ENCODE data around the gene TRIM44.

The TRIM44 gene

DNA sequence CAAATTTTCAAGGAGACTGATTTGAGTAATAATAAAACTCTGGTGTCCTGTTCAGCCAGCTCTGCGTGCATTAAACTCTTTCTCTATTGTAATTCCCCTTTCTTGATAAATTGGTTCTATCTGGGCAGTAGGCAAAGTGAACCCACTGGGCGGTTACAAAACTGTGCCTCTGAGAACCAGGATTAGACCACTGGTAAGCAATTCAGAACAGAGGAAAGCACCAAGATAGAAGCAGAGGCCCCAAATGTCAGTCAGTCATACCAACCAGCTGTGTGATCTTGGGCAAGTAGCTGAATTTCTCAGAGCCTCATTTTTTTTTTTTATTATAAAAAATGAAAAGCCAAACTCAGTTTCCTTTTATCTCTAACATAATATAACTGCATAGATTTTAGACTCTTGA, 54.9 kb downstream of the TRIM44 start:
- no peak for DNase-seq (ENCODE audit: low read depth in 2 of 2)

DNA sequence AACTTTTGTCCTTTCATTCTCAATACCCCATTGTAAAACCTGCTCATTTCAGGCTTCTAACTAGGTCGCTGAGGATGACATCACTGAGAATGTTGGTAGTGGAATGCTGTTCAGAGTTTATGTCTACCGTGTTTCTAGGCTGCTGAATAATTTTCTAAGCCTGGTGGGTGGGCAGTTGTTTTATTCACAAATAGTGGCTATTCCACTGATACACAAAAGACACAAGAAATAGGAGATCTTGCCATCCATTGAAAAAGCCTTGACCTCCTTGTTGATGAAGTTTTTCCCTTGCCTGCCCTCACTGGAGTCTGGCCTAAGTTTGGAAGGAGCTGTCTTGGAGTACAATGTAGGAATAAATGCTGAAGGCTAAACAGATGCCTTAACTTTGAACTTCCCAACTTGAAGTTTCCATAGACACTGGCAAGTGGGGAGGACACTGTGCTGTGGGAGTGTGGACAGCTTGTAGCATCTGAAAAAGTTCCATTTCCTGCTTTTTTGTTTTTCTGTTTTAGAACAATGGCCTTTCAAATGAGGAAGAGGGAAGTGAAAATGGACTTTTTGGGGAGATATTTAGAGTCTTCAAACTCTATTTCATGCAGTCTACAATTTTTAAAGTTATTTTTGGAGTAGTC, 59.2 kb downstream of the TRIM44 start:
- DNase-seq (ENCODE audit: low read depth in 2 of 2): no peak

DNA sequence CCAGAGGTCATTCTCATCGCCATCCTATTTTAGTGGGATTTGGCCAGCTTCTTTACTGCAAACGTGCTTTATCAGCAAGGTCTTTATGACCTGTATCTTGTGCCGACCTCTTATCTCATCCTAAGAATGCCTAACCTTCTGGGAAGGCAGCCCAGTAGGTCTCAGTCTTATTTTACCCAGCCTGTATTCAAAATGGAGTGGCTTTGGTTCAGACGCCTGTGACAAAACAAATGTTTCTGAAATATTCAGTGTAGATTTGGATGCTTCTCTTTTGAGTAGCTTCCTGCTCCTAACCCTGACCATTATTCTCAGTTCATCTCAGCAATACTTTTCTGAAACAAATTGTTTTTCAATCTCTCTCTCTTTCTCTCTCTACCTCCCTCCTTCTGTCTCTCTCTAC, 60.1 kb downstream of the TRIM44 start:
- no peak for DNase-seq (ENCODE audit: low read depth in 2 of 2)

DNA sequence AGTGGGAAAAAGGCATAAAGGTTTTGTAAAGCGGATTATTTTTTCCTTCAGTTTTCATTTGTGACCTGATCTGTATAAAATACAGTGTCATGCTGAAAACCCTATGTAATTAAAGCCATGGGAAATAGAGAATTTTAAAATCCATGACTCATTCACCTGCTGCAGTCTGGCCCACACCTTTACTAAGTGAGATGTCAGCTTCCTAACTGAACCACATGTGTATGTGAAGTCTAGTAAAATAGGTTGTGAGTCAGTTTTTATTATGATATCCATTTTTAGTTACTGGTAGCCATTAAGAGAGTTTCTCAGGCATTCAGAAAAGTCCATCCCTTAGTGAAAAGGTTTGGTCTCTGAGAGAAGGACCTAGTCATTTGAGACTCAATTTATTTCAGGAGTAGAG, 60.9 kb downstream of the TRIM44 start:
- no peak for DNase-seq (ENCODE audit: low read depth in 2 of 2)

DNA sequence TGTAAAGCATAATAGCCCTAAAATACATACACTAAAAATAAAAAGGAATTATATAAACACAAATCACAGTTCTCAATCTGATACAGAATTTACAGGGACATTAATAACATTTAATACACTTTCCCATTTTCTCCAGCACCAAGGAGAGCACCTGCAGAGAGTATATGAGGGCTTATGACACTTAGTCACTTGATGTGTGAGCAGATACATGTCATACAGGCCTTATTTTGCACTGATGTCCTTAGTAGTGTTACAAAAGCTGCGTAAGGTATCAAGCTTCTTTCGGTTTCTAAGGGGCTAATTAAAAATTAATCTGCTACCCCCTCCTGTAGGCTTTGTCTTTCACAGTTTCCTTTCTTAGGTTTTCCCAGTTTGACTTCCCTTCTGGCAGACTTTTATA, 61.3 kb downstream of the TRIM44 start:
- DNase-seq (ENCODE audit: low read depth in 2 of 2): no peak

DNA sequence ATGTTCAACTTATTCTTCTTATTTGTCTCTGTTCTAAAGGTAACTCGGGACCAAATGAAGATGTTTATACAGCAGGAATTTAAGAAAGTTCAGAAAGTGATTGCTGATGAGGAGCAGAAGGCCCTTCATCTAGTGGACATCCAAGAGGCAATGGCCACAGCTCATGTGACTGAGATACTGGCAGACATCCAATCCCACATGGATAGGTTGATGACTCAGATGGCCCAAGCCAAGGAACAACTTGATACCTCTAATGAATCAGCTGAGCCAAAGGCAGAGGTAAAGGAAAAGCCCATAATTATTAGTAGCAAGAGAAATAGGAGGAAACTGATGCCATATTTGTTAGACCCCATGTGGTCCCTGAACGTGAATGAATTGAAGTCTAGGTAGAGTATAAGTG, 63.3 kb downstream of the TRIM44 start:
- no peak for DNase-seq (ENCODE audit: low read depth in 2 of 2)

DNA sequence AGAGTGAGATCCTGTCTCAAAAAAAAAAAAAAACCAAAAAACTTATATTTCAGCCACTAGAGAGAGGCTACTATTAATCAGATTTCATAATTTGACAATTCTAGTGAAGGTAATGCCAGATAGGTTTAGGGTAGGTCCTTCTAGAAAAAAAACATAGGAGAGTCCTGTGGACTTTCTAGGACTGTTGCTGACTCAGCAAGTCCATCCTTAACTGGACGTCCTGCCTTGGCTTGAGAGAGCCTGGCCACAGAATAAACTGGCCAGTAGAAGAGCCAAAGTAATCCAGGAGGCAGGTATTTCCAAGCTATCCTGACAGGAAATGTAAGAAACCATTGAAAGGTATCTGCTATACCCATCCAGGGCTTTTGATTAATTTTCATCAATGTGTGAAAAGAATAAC, 64.6 kb downstream of the TRIM44 start:
- DNase-seq (ENCODE audit: low read depth in 2 of 2): no peak

DNA sequence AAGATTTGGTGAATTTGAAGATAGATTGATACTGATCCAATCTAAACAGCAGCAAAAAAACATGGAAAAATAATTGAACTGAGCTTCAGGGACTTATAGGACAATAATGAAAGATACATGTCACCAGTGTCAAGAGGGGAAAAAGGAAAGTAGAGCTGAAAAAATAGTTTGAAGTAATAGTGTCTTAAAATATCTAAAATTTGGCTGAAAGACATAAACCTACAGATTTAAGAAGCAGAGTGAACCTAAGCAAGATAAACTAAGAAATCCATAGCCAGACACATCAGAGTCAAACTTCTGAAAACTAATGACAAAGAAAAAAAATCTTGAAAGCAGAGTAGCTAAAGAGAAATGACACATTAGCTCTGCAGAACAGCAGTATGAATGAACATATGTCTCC, 67.7 kb downstream of the TRIM44 start:
- no peak for DNase-seq (ENCODE audit: low read depth in 2 of 2)

DNA sequence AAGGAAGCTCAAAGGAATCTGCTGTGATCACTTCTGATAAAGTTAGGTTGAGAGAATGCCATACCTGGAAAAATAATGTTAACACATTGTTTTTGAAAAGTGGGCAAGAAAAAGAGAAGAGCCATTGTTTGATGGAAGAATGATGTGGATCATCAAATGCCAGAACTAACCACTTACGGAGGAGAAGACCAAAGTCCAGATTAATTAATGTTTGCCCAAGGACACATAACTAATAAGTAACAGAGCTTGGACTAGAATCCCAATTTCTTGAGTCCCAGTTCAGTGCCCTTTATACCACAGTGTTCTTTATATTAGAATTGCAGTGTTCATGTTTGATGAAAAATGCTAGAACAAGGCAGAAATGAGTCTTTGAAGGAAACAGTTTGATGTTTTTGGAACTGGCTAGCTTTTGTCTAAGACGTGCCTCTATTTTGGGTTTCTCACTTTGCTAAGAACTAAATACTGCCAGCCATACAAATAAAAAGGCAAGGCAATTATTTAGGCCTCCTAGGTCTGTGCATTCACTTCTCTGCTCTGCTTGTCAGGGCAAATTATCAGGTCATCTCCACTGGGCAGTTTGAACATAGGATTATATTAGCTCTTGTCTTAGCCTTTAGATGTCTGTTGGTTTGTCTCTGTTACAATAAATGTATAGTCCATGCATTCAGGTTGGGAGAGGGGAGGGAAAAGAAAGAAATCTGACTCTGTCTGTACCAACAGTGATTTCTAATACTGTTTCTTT, 72.3 kb downstream of the TRIM44 start:
- no peak for DNase-seq (ENCODE audit: low read depth in 2 of 2)

DNA sequence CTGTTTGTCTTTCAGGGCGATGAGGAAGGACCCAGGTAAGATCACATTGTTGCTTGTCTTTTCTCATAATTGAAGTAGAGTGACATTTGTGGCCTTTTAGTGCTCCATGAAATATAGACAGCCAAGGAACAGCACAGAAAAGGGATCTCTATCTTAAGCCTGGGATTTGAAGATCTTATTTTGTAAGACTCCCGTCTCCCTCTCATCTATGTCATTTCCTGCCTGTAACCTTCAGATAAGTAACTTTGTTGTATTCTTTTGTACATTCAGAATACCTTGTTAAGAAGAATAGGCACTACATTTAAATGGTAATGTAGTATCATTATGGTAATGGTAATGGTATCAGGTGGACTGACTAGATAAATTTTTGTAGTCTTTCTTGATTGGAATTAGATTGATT, 72.8 kb downstream of the TRIM44 start:
- DNase-seq (ENCODE audit: low read depth in 2 of 2): no peak

DNA sequence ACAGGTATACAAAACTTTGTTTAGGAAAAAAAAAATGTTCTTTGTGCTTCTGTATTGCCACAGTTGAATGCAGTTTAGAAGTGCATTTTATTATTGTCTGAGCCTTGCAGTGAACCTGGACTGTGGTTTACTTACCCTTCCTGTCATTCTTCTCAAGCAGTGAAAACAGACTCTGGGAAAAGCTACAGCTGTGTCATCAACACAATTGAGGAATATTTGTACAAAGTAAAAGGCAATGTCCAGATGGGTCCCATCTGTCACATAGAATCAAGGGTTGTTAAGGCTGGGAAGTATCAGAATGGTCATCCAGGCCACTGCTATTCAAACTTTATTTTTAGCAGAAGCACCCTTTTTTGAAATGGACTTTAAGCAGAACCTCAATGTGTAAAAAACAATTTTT, 73.3 kb downstream of the TRIM44 start:
- DNase-seq (ENCODE audit: low read depth in 2 of 2): no peak

DNA sequence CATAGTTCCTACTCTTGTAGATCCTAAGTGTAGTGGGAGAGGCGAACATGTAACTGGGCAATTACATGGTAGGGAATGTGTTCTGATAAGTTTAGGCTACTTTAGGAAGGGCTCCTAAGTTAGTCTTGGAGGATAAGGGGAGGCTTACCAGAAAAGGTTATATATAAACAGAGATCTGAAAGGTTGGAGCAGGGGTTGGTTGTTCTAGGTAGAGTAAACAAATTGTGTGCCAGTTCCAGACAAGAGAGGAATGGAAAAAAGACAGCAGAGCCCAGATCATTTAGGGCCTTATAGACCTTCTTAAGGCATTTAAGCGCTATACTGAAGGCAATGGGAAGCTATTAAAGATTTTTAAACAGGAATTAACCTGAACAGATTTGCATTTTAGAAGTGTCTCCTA, 74.4 kb downstream of the TRIM44 start:
- no peak for DNase-seq (ENCODE audit: low read depth in 2 of 2)

DNA sequence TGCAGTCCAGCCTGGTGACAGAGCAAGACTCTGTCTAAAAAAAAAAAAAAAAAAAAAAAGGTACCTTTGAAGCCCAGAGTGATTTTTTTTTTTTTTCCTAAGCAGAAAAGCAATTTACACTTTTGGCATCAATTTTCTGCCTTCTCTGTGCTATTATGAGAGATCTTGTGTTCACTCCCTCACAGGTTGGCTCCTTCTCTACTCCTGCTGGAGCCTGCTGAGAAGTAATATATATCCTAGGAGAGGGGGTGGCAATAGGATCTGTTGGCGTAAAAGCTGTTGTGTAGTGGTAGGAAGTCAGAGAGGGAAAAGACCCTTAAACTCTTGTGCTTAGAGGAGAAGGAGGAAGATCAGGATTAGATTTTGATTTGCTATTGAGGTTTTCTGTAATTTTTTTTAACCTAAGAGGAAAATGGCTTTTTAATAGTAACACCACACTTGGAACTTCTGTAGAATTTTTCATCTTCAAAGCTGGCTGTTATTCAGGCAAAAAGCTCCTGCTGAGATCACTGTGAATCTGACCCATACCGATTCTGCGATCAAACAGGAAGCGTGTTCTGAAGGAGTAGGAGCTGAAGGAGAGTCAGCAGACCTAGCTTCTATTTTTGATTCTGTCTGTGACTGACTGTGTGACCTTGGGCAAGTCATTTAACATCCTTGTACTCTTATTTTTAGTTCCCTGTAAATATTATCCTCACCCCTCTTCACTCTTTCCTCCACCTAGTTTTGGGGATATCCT, 77.7 kb downstream of the TRIM44 start:
- no peak for DNase-seq (ENCODE audit: low read depth in 2 of 2)

DNA sequence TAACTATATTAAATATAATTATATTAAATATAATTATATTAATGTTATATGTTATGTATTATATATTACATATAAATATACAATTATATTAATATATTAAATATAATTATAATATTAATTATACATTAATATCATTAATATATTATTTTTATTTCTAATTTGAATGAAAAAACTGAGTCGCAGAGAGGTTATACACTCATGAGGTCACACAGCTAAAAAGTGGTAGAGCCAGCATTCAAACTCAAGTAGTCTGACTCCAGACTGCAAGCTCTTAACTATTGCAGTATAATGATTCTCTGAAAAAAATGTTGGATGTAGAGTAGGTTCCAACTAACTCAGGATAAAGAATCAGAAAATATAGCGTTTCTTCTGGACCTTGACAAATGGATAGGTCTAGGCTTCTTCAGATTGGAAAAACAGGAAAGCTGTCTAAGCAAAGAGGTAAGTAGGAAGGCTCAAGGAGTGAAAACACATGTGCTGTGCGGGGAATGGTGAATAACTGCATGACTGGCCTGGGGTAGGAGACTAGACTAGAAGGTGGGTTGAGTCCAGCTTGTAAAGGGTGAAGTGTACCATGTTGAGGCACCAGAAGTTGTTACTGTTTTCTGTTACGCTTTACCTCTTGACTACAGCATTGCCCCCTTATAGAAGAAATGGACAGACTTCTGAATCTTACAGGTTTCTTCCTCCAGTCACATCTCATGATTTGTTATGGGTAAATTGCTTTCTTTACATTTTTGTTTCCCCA, 80.3 kb downstream of the TRIM44 start:
- no peak for DNase-seq (ENCODE audit: low read depth in 2 of 2)

DNA sequence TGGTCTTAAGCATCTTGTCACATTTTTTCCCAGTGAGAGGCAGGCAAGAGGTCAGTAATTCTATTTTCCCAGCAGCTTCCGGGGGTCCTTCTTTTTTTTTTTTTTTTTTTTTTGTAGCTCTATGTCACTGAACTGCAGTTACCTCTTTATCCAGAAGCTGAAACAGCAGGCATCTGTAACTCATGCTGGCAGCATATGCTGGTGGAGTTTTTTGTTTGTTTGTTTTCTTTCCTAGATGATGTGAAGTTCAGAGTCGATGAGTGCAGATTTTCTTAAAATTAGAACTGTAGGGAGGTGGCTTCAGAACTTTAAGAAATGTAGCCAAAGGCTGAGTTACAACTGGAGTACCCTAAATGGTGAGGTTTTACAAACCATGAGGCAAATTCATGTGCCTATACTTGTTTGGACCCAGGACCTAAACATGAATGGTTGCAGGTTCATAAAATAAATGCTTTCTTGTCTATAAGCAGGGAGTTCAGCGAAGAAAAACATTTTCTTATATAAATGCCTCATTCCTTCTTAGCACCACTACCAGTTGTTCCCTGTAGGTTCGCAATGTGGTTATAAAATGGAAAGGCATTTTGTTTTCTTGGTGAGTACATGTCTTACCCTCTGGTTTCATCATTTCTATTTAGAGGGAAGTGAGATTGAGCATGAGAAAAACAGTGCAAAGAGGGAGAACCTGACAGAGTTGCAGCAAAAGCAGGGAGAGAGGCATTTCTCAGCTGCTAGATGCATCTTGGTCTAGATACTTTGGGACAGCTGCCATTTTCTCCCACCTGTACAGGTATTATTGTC, 84.0 kb downstream of the TRIM44 start:
- DNase-seq (ENCODE audit: low read depth in 2 of 2): no peak

DNA sequence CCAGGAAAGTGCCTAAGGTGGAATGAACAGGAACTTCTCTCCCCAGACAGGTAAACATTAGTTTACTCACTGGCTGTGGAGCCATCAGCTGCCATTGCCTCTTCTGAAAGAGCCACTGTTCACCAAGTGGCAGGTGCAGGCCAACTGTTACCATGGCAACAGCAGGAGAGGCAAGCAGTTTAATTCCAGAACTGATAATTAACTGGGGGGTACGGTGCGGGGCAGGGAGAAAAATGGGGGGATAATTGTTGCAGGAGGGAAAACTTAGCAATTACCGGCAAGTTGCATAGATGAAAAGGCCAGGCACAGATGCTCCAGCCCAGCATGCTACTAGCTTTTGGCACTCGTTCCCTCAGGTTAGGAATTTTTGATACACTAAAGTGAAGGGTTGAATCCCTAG, 85.1 kb downstream of the TRIM44 start:
- no peak for DNase-seq (ENCODE audit: low read depth in 2 of 2)

DNA sequence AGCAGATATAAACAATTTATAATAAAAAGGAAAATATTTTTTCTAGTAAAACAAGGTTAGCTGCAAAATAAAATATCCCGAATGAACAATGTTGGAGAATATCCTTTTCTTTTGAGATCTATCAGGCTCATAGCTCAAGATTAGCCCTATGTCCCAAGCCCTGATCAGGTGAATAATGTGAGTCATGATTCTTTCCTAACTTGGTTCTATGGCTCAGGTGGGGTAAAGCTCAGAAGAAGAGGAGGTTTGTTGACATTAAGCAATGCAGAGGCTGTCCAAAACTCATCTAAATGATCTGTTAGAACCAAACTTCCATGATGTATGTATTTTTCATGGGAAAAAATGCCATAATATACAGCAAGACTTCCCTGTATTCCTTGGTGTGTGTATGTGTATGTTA, 86.1 kb downstream of the TRIM44 start:
- DNase-seq (ENCODE audit: low read depth in 2 of 2): no peak

DNA sequence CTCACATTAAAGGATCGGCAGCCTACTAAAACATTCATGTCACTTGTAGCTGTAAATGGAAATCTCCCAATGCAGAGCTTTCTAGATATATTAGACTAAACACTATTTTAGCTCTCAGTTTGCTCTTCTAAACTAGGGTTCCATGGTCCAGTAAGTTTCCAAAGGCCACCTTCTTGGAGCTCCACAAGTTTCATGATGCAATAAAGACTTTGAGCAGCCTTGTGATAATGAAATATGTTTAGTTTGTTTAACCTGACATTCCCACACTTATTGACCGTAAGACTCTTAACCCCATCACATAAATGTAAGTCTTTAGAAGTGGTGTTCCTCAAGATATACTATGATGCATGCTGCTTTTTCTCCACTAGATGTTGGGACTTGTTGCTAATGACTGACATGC, 87.7 kb downstream of the TRIM44 start:
- no peak for DNase-seq (ENCODE audit: low read depth in 2 of 2)

DNA sequence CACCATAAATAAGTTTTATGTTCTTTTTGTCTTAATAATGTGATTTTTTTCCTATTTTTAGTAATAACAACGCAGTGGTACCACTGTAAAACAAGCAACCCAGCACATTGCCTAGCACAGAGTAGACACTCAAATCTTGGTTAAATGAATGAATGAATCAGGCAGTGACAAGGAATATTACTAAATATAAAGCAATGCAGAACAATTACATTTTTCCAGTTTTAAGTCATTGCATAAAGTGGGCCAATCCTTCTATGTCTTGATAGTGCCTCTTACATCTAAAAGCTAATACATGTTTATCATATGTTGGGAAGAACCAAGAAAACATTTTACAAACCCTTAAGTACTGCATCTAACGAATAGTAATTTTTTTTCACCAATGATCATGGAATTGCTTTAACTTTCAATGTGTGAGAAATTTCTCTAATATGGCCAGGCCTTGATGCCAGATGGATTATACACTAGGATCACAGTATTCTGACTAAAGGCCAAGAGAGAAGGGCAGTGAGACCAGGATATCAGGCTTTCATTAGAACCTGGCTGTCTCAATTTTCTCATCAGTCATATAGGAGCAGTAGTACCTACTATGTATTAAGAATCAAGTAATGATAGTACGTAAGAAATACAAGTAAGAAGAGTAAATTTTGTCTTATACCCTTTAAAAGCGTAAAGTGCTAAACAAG, 88.5 kb downstream of the TRIM44 start:
- no peak for DNase-seq (ENCODE audit: low read depth in 2 of 2)

DNA sequence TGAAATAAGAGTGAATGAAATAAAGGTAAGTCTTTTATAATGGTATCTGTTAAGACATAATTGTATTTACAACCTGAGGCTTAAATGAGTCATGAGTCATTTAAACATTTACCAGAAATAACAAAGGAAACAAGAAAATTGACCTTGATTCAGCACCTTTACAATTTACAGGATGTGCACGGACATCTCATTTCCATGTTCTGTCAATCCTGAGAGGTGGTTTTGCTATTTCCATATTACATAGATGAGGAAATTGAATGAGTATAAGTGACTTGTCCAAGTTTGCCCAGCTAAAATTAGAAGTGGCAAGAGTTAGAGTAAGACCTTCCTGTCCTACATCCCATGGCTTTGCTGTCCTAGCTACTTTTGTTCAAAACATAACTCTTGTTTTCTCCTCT, 89.1 kb downstream of the TRIM44 start:
- no peak for DNase-seq (ENCODE audit: low read depth in 2 of 2)

DNA sequence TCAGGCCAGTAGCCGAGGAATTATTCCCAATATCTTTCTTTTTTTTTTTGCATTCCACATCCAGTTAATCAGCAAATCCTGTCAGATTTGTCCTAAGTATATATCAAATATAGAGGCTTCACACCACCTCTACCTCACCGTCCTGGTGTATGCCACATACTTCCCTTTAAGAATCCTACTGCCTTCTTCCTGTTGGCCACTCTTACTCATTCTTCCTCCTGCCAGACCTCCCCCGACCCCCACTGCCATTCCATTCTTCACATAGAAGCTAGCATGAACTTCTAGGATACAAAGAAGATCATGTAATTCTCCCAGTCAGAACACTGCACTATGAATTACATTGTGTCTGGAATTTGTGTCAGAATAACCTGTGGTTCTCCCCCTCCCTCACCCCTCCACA, 89.5 kb downstream of the TRIM44 start:
- no peak for DNase-seq (ENCODE audit: low read depth in 2 of 2)
